Measurements from ENCODE around the gene RIMKLA. TPM values are rescaled to one million over a fixed set of nuclear protein-coding genes. Genes with fewer than 3 reads are reported as not detected.

The RIMKLA gene
- total and polyA plus RNA-seq, 2 of the 13 experiments (the other 11 are each of a cell fraction or from before 2014, with no cell fraction given), result 2.5 to 3.8 TPM

DNA sequence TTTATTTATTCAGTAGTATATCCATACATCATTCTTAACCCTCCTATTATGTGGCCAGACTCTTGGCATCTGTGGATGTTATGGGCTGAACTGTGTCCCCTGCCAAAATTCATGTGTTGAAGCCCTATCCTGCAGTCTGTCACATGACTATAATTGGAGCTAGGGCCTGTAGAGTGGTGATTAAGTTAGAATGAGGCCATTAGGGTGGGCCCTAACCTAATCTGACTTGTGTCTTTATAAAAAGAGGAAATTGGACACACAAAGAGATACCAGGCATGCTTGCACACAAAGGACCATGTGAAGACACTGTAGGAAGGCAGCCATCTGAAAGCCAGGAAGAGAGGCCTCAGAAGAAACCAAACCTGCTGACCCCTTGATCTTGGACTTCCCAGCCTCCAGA is 68.7 kb downstream of the RIMKLA start:
- no TSS peak for BruUV-seq (replicated peaks)

GRCh38 chr1:42450061-42450460 is 69.5 kb downstream of the RIMKLA start:
- ChIA-PET CTCF (ENCODE audit: low intra/inter-chr PET ratio, low total read pairs) (no interaction called here), POLR2A (no interaction called here)
- Histone ChIP-seq H3K27me3 (ENCODE audit: control insufficient read depth in 1 of 2, insufficient read depth in 2 of 2, low read length in 2 of 2) (peaks cover 3% of the 10 kb centered on the region in 2 experiments; a peak in 2 of 5 replicates), H3K27ac (ENCODE audit: extremely low read length, insufficient read depth, low read length) (no peak overlapping the region), H3K79me2 (ENCODE audit: insufficient read depth, low read length) (no peaks in the 10 kb centered on the region), H3K36me3 (replicated peaks in 1 of 2; ENCODE audit: control insufficient read depth in 1 of 2, insufficient read depth in 2 of 2, low read length in 2 of 2) (no peaks in the 10 kb centered on the region), H3K4me3 (replicated peaks in 1 of 3; ENCODE audit: insufficient read depth in 1 of 3, low read depth in 2 of 3, low read length in 3 of 3) (no peak overlapping the region), H3K4me1 (ENCODE audit: insufficient read depth, low read length) (peaks cover 10% of the 10 kb centered on the region), H3K9ac (ENCODE audit: insufficient read depth, low read depth, low read length) (no peak overlapping the region), H3K4me2 (ENCODE audit: low read depth, low read length) (no peak overlapping the region), H4K20me1 (ENCODE audit: insufficient read depth, low read length) (no peaks in the 10 kb centered on the region), H3K9me3 (ENCODE audit: low read length) (no peaks in the 10 kb centered on the region), H2AFZ (ENCODE audit: low read length) (no peak overlapping the region)
- no peak for DNase-seq (ENCODE audit: low spot score)
- no peak for FAIRE-seq
- intact Hi-C loops (cut with micrococcal nuclease; ENCODE audit: unreplicated experiment) (no loop called here), in situ Hi-C loops (cut with HindIII; ENCODE audit: extremely low pct_ligation_motif_present, low pct_unique_long_range_greater_than_20kb) (no loop called here)
- no peak for TF ChIP-seq SNRNP70 (IDR thresholded peaks at IDR 0.05; ENCODE audit: low read depth, low read length)
- TF ChIP-seq ZNF792 (CRISPR knock-in tag; IDR thresholded peaks at IDR 0.05), result no peak
- no peak for TF ChIP-seq ZC3H4 (CRISPR knock-in tag; IDR thresholded peaks at IDR 0.05; ENCODE audit: borderline replicate concordance)
- no peak for TF ChIP-seq KAT8 (CRISPR knock-in tag; IDR thresholded peaks at IDR 0.05)
- TF ChIP-seq GRHL1 (CRISPR knock-in tag; conservative IDR thresholded peaks at IDR 0.05), result no peak
- no peak for TF ChIP-seq ZSCAN21 (CRISPR knock-in tag; IDR thresholded peaks at IDR 0.05; ENCODE audit: borderline replicate concordance)
- no peak for TF ChIP-seq ZNF563 (CRISPR knock-in tag; IDR thresholded peaks at IDR 0.05)
- TF ChIP-seq FOXA3 (CRISPR knock-in tag; IDR thresholded peaks at IDR 0.05), result no peak
- no peak for TF ChIP-seq STAG1 (CRISPR knock-in tag; IDR thresholded peaks at IDR 0.05)
- no peak for TF ChIP-seq DNMT1 (CRISPR knock-in tag; IDR thresholded peaks at IDR 0.05)
- ATAC-seq, result no peak
- WGBS (ENCODE audit: low lambda C conversion rate), result 67% methylated on average over 1 of the region's 1 CpG
- BruUV-seq (replicated peaks), result no TSS peak

More for the DNA sequence above, 68.7 kb downstream of the RIMKLA start:
- H3K79me2 ChIP-seq (ENCODE audit: insufficient read depth, low read length), result no peaks in the 10 kb centered on the region
- CTCF ChIA-PET (ENCODE audit: low intra/inter-chr PET ratio, low total read pairs), result no interaction called here
- in situ Hi-C loops (cut with HindIII; ENCODE audit: extremely low pct_ligation_motif_present, low pct_unique_long_range_greater_than_20kb) (no loop called here), intact Hi-C loops (cut with micrococcal nuclease; ENCODE audit: unreplicated experiment) (no loop called here)
- H3K27ac ChIP-seq (ENCODE audit: extremely low read length, insufficient read depth, low read length), result no peak overlapping the region
- H3K9ac ChIP-seq (ENCODE audit: insufficient read depth, low read depth, low read length), result no peak overlapping the region
- DNase-seq (ENCODE audit: low spot score) (no peak), FAIRE-seq (no peak), ATAC-seq (no peak)
- TF ChIP-seq SPEN (CRISPR knock-in tag; IDR thresholded peaks at IDR 0.05; ENCODE audit: low read depth), result no peak
- no peak for TF ChIP-seq RFX5 (IDR thresholded peaks at IDR 0.05; ENCODE audit: low read depth, low read length)
- H3K36me3 ChIP-seq (replicated peaks in 1 of 2; ENCODE audit: control insufficient read depth in 1 of 2, insufficient read depth in 2 of 2, low read length in 2 of 2), result no peaks in the 10 kb centered on the region
- no peak overlapping the region for H3K4me2 ChIP-seq (ENCODE audit: low read depth, low read length)
- H3K9me3 ChIP-seq (ENCODE audit: low read length), result no peaks in the 10 kb centered on the region
- POLR2A ChIA-PET, result no interaction called here
- H3K4me1 ChIP-seq (ENCODE audit: insufficient read depth, low read length), result peaks cover 2% of the 10 kb centered on the region; the same call in 1 of the 2 replicates
- no peaks in the 10 kb centered on the region for H4K20me1 ChIP-seq (ENCODE audit: insufficient read depth, low read length)
- peaks cover 3% of the 10 kb centered on the region in 2 experiments; a peak in 2 of 5 replicates for H3K27me3 ChIP-seq (ENCODE audit: control insufficient read depth in 1 of 2, insufficient read depth in 2 of 2, low read length in 2 of 2)
- H3K4me3 ChIP-seq (replicated peaks in 1 of 3; ENCODE audit: insufficient read depth in 1 of 3, low read depth in 2 of 3, low read length in 3 of 3), result no peak overlapping the region
- H2AFZ ChIP-seq (ENCODE audit: low read length), result no peak overlapping the region

All from HepG2 (cell line).